Endometrial microvascular endothelial cells (primary cell): ENCODE data around the gene RPTOR. TPM values are rescaled to one million over a fixed set of nuclear protein-coding genes. Genes with fewer than 3 reads are reported as not detected.
"Not testable (repeated sequence)": the region's sequence is repeated elsewhere in the genome, so short reads cannot be mapped to it uniquely, and the experiment has no call there.

Experiments
- in situ Hi-C: cut with HindIII; loops from 2 replicates; pipeline ENCODE4 v1.10.0; 2017; ENCODE audit warnings: low sequenced_read_pairs, low pct_unique_long_range_greater_than_20kb; ENCODE audit errors: inconsistent ontology term
- total RNA-seq: library from RNA; depleted of rRNA; stranded (reverse); fragments of >200 nt; gene quantifications from one replicate; pipeline ENCODE4 v1.2.3, GENCODE V29; 2015; ENCODE audit errors: inconsistent ontology term

The RPTOR gene
- total RNA-seq, 1 donor from 2014 or later = 28.2 TPM

DNA sequence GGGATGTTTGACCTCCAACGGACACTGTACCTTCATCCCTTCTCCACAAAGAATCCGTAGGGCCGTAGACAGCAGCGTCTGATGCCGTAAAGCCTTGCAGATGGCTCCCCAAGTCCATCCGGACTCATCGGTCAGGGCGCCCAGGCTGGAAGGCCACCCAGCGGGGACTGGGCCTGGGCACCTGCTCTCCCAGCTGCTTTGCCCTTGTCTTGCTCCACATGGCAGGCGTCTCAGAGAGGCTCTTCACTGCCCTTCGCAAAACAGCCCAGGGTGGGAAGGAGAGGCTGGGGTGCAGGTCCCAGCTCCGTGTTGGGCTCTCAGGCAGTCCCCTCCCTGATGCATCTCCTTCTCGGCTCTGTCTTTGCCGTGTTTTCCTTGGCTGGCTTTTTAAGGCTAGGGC is 6.2 kb upstream of the RPTOR start:
- in situ Hi-C loops = no loop called here

DNA sequence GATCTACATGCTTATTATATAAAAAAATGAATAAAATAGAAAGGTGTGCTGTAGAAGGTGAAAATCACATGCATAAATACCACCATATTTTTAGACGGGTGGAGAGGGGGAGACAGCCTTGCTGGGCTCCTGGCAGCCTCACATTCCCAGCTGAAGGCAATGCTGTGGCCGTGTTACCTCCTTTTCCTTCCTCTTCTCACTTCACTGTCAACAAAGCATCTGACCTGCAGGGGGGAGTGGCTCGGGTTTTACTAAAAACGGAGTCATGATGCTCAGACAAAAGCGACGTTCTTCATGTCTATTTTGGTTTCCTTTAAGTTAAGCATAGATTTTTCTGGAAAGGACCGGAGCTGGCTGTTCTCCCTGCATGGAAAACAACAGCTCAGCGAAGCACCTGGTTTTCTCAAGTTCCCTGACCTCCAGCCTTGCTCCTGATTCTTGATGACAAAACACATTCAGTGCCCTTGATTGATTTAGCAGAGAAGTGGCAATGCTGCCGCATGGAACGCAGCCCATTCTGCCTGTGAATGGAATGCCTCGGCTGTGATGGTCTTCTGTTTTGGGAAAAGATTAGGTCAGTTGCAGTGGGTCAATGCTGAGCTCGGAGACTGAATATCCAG is 5.5 kb upstream of the RPTOR start:
- in situ Hi-C loops = no loop called here

DNA sequence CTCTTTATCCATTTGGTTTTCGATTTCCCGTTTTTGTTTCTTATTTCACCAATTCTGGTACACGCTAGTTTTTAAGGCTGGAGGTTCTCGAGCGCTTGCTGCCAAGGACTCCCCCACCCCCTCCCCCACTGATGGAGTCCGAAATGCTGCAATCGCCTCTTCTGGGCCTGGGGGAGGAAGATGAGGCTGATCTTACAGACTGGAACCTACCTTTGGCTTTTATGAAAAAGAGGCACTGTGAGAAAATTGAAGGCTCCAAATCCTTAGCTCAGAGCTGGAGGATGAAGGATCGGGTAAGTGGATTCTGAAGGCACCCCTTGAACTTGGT is 825 bp downstream of the RPTOR start:
- in situ Hi-C loops = no loop called here

DNA sequence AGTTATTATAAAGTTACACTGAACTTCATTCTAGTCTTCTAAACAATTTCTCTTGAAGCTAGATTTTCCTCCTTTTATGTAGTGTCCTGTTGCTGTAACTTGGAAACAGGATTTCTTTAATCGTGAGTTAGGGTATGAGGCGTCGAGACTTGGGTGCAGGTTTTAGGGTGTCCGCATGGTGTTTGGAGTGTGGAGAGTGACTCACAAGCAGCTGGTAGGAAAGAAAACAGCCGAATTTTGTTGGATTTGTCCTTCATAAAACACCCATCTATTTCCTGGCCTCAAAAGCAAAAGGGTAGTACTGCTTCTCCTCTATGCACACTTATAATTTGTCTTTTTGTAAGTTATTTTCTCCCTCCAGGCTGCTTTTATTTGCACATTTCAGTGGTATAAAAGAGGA is 1.6 kb downstream of the RPTOR start:
- in situ Hi-C loops = no loop called here

DNA sequence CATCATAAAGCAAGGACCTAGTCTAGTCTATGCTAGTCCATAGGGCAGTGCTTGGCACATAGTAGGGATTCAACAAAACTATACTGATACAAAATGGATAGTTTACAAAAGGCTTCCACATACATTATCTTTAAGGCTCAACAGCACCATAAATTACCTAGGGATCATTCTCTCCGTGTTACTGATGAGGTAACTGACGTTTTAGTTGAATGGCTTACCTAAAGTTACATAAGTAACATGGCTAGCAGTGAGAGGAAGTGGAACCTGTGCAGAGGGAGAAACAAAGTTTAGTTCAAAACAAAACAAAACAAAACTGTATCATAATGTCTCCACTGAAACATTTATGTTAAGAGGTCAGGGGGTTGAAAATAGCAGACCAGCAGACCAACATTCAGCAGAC is 7.9 kb downstream of the RPTOR start:
- in situ Hi-C loops = no loop called here

DNA sequence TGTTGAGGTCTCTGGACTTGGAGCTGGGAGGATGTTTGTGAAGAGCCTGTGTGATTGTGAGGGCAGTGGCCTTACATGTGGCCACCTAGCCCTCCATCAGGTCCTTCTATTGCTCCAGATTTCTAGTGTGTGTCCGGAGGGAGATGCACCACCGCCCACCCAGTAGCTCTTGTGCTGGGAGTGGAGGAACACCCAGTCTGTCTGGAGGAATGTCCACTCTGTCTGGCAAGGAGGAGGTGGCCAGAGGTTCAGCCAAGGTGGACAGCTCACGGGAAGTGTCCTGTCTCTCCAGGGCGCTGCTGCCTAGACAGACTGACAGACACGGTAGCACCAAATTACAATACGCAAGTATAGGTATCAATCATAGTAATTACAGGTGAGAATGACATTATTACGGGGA is 10.6 kb downstream of the RPTOR start:
- in situ Hi-C loops = no loop called here

DNA sequence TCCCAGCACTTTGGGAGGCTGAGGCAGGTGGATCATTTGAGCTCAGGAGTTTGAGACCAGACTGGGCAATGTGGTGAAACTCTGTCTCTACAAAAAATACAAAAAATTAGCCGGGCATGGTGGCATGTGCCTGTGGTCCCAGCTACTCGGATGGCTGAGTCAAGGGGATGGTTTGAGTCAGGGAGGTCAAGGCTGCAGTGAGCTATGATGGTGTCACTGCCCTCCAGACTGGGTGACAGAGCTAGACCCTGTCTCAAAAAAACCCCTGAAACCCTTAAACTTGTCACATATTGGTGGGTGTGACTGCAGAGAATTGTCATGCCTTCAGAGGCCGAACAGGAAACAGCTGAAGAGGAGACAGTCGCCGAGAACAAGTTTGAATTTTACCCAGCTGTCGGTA is 13.4 kb downstream of the RPTOR start:
- in situ Hi-C loops = no loop called here

DNA sequence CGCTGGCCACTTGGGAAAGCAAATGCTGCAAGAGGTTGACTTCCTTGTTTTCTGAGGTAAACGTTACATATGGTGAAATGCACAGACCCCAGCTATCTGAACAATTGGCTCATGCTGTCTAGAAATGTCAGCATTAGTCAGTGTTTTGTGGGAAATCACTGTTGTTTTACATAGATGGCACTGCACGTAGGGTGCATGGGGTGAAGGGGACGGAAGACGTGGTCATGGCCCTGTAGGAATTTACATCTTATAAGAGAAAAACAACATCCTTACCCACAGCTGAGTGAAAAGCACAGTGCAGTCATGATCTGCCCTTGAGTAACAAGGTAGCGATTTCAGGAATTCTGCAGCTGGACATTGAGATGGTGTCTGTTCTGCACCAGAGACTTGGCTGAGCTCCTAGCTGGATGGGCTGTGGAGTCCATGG is 15.2 kb downstream of the RPTOR start:
- in situ Hi-C loops = no loop called here

DNA sequence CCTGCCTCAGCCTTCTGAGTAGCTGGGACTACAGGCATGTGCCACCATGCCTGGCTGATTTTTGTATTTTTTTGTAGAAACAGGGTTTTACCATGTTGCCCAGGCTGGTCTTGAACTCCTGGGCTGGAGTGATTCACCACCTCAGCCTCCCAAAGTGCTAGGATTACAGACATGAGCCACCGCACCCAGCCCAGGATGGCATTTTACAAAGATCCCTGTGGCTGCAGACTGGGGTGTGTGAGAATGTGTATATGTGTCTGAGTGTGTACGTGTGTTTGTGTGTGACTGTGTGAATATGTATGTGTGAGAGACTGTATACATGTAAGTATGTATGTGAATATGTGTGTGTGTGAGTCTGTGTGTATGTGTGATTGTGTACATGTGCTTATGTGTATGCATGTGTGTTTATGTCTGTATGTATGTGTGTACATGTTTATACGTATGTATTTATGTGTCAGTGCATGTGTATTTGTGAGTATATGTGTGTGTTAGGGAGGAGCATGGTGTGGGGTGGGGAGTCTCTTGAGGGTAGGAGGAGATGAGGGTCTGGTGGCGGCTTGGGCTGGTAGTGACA is 17.0 kb downstream of the RPTOR start:
- in situ Hi-C loops = no loop called here

DNA sequence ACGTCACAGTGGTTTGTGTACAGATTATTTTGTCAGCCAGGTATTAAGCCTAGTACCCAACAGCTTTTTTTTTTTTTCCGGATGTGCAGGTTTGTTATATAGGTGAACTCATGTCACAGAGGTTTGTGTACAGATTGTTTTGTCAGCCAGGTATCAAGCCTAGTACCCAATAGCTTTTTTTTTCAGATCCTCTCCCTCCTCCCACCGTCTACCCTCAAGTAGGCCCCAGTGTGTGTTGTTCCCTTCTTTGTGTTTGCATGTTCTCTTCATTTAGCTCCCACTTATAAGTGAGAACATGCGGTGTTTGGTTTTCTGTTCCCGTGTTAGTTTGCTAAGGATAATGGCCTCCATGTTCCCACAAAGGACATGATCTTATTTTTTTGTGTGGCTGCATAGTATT is 19.9 kb downstream of the RPTOR start:
- in situ Hi-C loops = no loop called here

DNA sequence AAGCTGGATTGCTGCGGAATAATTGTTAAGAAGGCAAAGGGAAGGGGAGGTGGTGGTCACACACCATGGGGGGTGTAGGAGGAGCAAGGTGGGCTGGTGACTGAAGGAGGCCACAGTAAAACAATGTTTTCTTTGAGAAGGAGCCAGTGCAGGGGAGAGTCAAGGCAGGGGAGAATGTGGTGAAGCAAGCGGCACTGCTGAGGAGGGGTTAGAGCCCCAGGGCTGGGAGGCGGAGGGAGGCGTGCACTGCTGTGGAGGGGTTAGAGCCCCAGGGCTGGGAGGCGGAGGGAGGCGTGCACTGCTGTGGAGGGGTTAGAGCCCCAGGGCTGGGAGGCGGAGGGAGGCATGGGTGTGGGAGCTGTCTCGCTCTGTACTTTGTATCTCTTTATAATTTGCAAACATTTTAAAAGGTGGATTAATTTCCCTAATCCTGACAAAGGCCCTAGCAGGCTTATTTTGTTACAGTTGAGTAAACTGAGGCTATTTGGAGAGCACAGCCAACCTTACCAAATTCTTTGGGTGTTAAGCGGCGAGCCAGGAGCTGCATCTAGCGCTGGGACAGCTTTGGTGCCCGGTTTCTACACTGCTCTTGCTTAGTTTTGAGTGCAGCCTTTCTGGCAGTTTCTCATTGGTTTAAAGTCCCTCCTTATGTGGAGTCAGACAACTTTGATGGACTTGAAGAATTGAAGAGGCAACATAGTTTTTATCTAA is 20.9 kb downstream of the RPTOR start:
- in situ Hi-C loops = no loop called here

DNA sequence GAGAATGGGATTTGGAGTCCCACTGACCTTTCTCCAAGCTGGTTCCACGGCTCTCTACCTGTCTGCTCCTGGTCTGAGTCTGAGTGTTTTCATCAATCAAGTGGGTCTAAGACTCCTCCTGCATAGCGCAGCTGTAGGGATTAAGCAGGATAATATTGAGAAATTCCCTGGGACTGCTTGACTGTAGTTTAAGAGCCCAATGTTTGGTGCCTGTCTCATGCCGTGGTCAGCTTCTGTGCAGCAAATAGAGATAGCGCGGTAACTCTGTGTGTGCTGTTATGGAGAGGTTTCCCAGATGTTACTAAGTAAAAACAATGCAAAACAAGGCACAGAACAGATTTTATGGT is 21.4 kb downstream of the RPTOR start:
- in situ Hi-C loops = no loop called here

DNA sequence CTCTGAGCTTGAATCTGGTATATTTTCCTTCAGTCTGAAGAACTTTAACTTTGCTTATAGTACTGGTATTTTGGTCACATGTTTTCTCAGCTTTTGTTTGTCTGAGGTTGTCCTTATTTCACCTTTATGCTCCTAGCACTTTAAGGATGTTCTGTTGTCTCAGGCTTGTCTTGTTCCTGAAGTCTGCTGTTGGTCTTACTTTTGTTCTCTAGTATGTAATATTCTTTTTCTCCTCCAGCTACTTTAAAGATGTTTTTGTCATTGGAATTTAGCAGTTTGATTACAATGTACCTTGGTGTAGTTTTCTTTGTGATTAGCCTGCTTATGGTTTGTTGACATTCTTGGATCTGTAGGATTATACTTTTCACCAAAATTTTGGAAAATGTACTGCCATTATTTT is 23.6 kb downstream of the RPTOR start:
- in situ Hi-C loops = no loop called here

DNA sequence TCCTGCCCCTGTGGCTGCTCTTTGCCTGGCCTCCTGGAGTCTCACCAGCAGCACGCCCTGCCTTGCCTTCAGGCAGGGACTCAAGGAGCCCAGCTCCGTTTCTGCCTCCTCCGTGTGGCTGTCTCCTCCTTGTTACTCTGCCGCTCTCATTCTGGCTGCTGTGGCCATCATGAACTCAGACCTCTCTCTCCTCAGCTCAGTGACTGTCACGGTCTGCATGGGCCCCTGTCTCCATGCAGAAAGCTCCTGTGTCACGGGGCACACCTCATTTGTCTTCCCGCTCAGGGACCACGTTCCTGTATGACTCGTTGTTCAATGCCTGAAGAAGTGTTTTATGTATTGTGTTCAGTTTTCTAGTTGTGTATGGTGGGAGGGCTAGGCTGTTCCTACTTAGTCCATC is 25.3 kb downstream of the RPTOR start:
- in situ Hi-C loops = no loop called here

DNA sequence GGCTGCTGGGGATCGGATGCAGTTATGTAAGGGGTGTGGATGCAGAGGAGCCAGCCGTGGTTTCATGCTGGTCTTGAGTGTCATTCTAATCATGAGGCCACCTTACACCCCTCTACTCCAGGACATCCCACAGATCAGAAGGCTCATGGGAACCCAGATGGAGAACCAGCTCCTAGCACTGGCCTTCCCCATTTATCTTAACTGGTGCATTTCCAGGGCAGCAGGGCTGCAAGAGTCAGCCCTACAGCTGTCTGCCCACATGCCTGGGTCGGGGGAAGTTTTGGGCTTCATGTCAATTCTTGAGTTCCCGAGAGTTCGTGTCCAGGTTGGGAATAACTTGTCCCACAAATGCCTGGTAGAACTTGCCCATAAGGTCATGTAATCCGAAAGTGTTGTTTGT is 29.1 kb downstream of the RPTOR start:
- in situ Hi-C loops = no loop called here

DNA sequence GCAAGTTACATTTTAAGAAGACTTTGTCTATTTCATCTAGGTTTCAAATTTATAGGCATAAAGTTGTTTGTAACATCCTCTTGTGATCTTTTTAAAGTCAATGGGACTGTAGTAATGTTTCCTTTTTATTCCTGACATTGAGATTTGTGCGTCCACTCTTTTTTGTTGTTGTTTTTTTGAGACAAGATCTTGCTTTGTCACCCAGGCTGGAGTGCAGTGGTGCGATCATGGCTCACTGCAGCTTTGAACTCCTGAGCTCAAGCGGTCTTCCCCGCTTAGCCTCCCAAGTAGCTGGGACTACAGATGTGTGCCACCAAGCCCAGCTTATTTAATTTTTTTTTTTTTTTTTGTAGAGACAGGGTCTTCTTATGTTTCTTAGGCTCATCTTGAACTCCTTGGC is 29.9 kb downstream of the RPTOR start:
- in situ Hi-C loops = no loop called here

DNA sequence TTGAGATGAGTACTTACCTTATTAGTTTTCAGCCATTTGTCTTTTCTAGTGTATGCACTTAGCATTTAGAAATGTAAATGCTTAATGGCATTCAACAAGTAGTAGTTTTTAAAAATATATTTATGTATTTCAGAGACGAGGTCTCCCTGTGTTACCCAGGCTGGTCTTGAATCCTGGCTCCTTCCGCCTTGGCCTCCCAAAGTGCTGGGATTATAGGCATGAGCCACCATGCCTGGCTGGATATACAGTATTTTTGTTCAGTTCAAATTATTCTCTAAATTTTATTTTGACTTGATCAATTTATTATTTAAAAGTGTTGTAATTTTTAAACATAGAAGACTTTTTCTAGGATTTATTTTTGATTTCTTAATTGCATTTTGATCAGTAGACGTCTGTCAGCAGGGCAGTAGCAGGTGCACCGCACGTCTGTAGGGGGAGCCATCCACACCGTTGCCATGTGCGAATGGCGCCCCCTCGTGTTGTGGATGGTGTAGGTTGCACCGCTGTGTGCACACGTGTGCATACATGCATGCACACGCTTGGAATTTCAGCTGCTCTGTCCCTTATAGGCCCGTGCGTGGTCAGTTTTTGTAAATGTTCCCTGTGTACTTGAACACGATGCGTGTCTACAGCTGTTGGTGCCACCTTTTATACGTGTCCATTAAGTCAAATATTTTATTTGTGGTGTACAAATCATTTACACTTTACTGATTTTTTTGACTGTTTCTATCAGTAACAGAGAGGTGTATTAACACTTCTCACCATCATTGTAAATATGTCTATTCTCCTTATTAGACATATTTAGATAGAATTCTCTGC is 30.6 kb downstream of the RPTOR start:
- in situ Hi-C loops = no loop called here

DNA sequence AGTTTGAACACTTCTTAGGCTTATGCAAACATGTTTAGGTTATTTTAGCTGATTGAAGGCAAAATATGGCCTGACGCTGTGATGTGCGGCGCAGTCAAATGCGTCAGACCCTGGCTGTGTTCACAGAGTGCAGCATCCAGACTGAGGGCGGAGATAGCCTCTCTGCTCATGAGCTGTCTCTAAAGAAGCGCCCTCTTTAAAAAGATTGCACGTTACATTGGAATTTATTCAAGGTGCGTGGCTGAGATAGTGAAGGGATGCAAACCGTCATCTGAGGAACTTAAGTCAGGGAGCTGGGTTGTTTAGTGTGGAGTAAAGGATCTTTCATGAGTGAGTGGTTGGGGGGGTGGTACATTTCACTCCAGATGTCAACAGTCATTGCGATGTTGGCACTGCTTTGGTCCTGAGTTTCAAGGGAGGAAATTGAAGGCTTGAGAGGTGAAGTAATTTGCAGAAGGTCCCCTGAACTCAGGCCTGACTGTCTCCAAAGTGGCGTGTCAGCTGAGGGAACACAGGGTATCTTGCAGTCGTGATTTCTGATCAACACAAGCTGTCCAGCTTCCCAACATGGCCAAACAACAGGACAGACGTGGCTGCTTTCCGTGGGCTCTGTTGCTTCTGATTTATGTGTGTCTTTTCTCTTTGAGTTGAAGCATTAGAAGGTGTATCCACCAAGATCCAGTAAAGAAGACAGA is 33.4 kb downstream of the RPTOR start:
- in situ Hi-C loops = no loop called here

DNA sequence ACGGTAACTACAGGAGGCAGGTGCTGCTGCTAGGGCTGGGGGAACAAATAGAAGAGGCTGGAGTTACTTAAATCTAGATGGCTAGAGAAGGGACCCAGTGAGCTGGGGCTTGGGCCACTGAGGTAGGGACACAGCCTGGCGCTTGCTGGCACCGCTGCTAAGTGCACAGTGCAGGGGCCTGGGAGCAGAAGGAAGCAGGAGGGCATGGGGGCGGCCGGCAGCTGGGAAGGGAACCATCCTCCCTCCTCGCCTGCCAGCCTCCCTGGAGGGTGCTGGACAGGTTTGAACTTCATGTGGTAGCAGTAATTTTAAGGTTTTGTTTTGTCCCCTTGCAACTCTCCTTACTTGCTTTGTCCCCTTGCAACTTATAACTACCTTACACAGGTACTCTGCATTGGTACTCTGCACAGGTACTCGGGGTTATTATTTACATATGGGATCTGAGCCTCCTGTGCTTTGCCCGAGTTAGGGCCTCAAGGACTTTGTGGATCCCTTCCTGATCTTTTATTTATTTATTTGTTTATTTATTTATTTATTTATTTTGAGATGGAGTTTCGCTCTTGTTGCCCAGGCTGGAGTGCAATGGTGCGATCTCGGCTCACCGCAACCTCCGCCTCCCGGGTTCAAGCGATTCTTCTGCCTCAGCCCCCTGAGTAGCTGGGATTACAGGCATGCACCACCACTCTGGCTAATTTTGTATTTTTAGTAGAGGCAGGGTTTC is 34.2 kb downstream of the RPTOR start:
- in situ Hi-C loops = not testable (repeated sequence)
